A549 (cell line): ENCODE measurements around the gene RPS8.

Experiments
- CEBPB ChIP-seq, 2 experiments: fragments of >200 bp in 1 of 2; sonication (Bioruptor Twin) in 1 of 2; formaldehyde crosslinking in 1 of 2; IDR thresholded peaks; 2 replicates each; pipeline ENCODE4 v1.6.1; 2012 to 2016
- CTCF ChIP-seq: fragments of >200 bp; sonication (Bioruptor Twin); formaldehyde crosslinking; IDR thresholded peaks from 3 replicates; pipeline ENCODE4 v1.5.1; 2016
- POLR2A ChIP-seq: IDR thresholded peaks from 2 replicates; pipeline ENCODE4 v1.6.1; 2012; ENCODE audit warnings: mild to moderate bottlenecking, low read length
- POLR2AphosphoS2 ChIP-seq: conservative IDR thresholded peaks from 2 replicates; pipeline ENCODE4 v1.6.1; 2012; ENCODE audit warnings: low read length, improper control_type of control experiment, inconsistent platforms
- TF ChIP-seq, protein P1 (sequence below): IDR thresholded peaks from 2 replicates; pipeline ENCODE4 v1.6.1; 2012

GRCh38 chr1:44733365-44733764, 42.0 kb upstream of the RPS8 start:
- TF ChIP-seq, protein P1, sequence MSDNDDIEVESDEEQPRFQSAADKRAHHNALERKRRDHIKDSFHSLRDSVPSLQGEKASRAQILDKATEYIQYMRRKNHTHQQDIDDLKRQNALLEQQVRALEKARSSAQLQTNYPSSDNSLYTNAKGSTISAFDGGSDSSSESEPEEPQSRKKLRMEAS = no peak
- TF ChIP-seq CTCF = no peak
- TF ChIP-seq CEBPB (IDR thresholded peaks at IDR 0.05) = no peak
- TF ChIP-seq POLR2AphosphoS2 = no peak
- TF ChIP-seq POLR2A = no peak
